ENCODE measurements around the gene STPG1.

The STPG1 gene

GRCh38 chr1:24341260-24341659 lies 72.3 kb downstream of the STPG1 start:
- TF ChIP-seq EZH2 (IDR thresholded peaks at IDR 0.05; ENCODE audit: borderline replicate concordance, low read depth, low read length, severe bottlenecking) (no peak), CTCF (IDR thresholded peaks at IDR 0.05; ENCODE audit: borderline replicate concordance, extremely low read depth, low read length, poor library complexity, severe bottlenecking) (no peak)
- Histone ChIP-seq H3K4me1 (ENCODE audit: insufficient read depth, low read length) (no peaks in the 10 kb centered on the region), H3K9me3 (ENCODE audit: insufficient read depth, low read length, severe bottlenecking) (no peaks in the 10 kb centered on the region), H3K9ac (ENCODE audit: low read depth, low read length) (no peak overlapping the region), H3K79me2 (ENCODE audit: insufficient read depth, low read length) (no peaks in the 10 kb centered on the region), H4K20me1 (ENCODE audit: insufficient read depth, low read length) (peaks cover 22% of the 10 kb centered on the region), H3K27ac (ENCODE audit: low read length) (no peak overlapping the region), H3K4me3 (ENCODE audit: low read depth in 1 of 2, low read length in 2 of 2) (no peak overlapping the region), H3K36me3 (ENCODE audit: insufficient read depth, low read length) (no peaks in the 10 kb centered on the region), H3K27me3 (ENCODE audit: insufficient read depth, low read length, poor library complexity) (peaks cover 27% of the 10 kb centered on the region), H2AFZ (ENCODE audit: low read depth, low read length) (no peak overlapping the region), H3K4me2 (ENCODE audit: insufficient read depth, low read length) (no peak overlapping the region)
- ATAC-seq (ENCODE audit: insufficient read depth, low read depth): no peak
- DNase-seq: no peak

GRCh38 chr1:24340770-24341169 lies 72.8 kb downstream of the STPG1 start:
- H3K27me3 ChIP-seq (ENCODE audit: insufficient read depth, low read length, poor library complexity): peaks cover 29% of the 10 kb centered on the region
- H3K79me2 ChIP-seq (ENCODE audit: insufficient read depth, low read length): no peaks in the 10 kb centered on the region
- H2AFZ ChIP-seq (ENCODE audit: low read depth, low read length): no peak overlapping the region
- H3K36me3 ChIP-seq (ENCODE audit: insufficient read depth, low read length): no peaks in the 10 kb centered on the region
- H3K9me3 ChIP-seq (ENCODE audit: insufficient read depth, low read length, severe bottlenecking): no peaks in the 10 kb centered on the region
- ATAC-seq (ENCODE audit: insufficient read depth, low read depth): no peak
- DNase-seq: no peak
- H3K27ac ChIP-seq (ENCODE audit: low read length): no peak overlapping the region
- H3K9ac ChIP-seq (ENCODE audit: low read depth, low read length): no peak overlapping the region
- peaks cover 22% of the 10 kb centered on the region for H4K20me1 ChIP-seq (ENCODE audit: insufficient read depth, low read length)
- no peak overlapping the region for H3K4me3 ChIP-seq (ENCODE audit: low read depth in 1 of 2, low read length in 2 of 2)
- H3K4me1 ChIP-seq (ENCODE audit: insufficient read depth, low read length): no peaks in the 10 kb centered on the region
- no peak overlapping the region for H3K4me2 ChIP-seq (ENCODE audit: insufficient read depth, low read length)
- no peak for TF ChIP-seq CTCF (IDR thresholded peaks at IDR 0.05; ENCODE audit: borderline replicate concordance, extremely low read depth, low read length, poor library complexity, severe bottlenecking)
- no peak for TF ChIP-seq EZH2 (IDR thresholded peaks at IDR 0.05; ENCODE audit: borderline replicate concordance, low read depth, low read length, severe bottlenecking)

- H3K36me3 ChIP-seq (ENCODE audit: insufficient read depth, low read length): no peaks in the 10 kb centered on the region
- no peak overlapping the region for H2AFZ ChIP-seq (ENCODE audit: low read depth, low read length)
- no peak overlapping the region for H3K4me3 ChIP-seq (ENCODE audit: low read depth in 1 of 2, low read length in 2 of 2)
- H3K79me2 ChIP-seq (ENCODE audit: insufficient read depth, low read length): no peaks in the 10 kb centered on the region
- TF ChIP-seq CTCF (IDR thresholded peaks at IDR 0.05; ENCODE audit: borderline replicate concordance, extremely low read depth, low read length, poor library complexity, severe bottlenecking) (no peak), EZH2 (IDR thresholded peaks at IDR 0.05; ENCODE audit: borderline replicate concordance, low read depth, low read length, severe bottlenecking) (no peak)
- peaks cover 29% of the 10 kb centered on the region for H3K27me3 ChIP-seq (ENCODE audit: insufficient read depth, low read length, poor library complexity)
- H4K20me1 ChIP-seq (ENCODE audit: insufficient read depth, low read length): peaks cover 22% of the 10 kb centered on the region
- ATAC-seq (ENCODE audit: insufficient read depth, low read depth): no peak
- no peaks in the 10 kb centered on the region for H3K4me1 ChIP-seq (ENCODE audit: insufficient read depth, low read length)
- no peaks in the 10 kb centered on the region for H3K9me3 ChIP-seq (ENCODE audit: insufficient read depth, low read length, severe bottlenecking)
- H3K4me2 ChIP-seq (ENCODE audit: insufficient read depth, low read length): no peak overlapping the region
- no peak for DNase-seq
- no peak overlapping the region for H3K27ac ChIP-seq (ENCODE audit: low read length)
- no peak overlapping the region for H3K9ac ChIP-seq (ENCODE audit: low read depth, low read length)
These were observed 73.6 kb downstream of the STPG1 start for GRCh38 chr1:24339996-24340395.

- Histone ChIP-seq H3K9me3 (ENCODE audit: insufficient read depth, low read length, severe bottlenecking) (no peaks in the 10 kb centered on the region), H3K4me2 (ENCODE audit: insufficient read depth, low read length) (no peak overlapping the region), H3K27me3 (ENCODE audit: insufficient read depth, low read length, poor library complexity) (peaks cover 34% of the 10 kb centered on the region), H3K27ac (ENCODE audit: low read length) (no peak overlapping the region), H3K4me3 (ENCODE audit: low read depth in 1 of 2, low read length in 2 of 2) (no peak overlapping the region), H2AFZ (ENCODE audit: low read depth, low read length) (no peak overlapping the region), H4K20me1 (ENCODE audit: insufficient read depth, low read length) (peaks cover 22% of the 10 kb centered on the region), H3K4me1 (ENCODE audit: insufficient read depth, low read length) (no peaks in the 10 kb centered on the region), H3K36me3 (ENCODE audit: insufficient read depth, low read length) (no peaks in the 10 kb centered on the region), H3K9ac (ENCODE audit: low read depth, low read length) (no peak overlapping the region), H3K79me2 (ENCODE audit: insufficient read depth, low read length) (no peaks in the 10 kb centered on the region)
- ATAC-seq (ENCODE audit: insufficient read depth, low read depth): no peak
- TF ChIP-seq EZH2 (IDR thresholded peaks at IDR 0.05; ENCODE audit: borderline replicate concordance, low read depth, low read length, severe bottlenecking) (no peak), CTCF (IDR thresholded peaks at IDR 0.05; ENCODE audit: borderline replicate concordance, extremely low read depth, low read length, poor library complexity, severe bottlenecking) (no peak)
- no peak for DNase-seq
These were observed 75.1 kb downstream of the STPG1 start for GRCh38 chr1:24338447-24338846.
